Measurements from ENCODE around the gene MAML2. TPM values are rescaled to one million over a fixed set of nuclear protein-coding genes. Genes with fewer than 3 reads are reported as not detected.

Gene MAML2
- total and polyA plus RNA-seq, 2 of the 8 experiments (the other 6 are each of a cell fraction or from before 2014, with no cell fraction given): 3.8 to 6.6 TPM

DNA sequence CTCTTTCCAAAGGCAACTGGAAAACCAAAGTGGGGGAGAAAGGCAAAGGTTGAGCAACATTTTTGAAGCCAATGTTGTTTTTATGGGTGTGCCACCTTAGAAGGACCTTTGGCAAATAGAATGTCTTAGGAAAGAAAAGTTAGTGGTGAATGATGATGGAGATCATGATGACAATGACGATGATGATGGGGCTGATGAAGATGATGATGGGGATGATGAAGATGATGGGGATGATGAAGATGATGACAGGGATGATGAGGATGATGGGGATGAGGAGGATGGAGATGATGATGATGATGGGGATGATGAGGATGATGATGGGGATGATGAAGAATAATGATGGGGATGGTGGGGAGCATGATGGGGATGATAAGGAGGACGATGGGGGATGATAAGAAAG, 340.7 kb downstream of the MAML2 start (continued):
- TF ChIP-seq, protein P1, sequence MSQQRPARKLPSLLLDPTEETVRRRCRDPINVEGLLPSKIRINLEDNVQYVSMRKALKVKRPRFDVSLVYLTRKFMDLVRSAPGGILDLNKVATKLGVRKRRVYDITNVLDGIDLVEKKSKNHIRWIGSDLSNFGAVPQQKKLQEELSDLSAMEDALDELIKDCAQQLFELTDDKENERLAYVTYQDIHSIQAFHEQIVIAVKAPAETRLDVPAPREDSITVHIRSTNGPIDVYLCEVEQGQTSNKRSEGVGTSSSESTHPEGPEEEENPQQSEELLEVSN (IDR thresholded peaks at IDR 0.05): no peak
- no peak for TF ChIP-seq EP300 (IDR thresholded peaks at IDR 0.05; ENCODE audit: borderline replicate concordance in 1 of 2, low read depth in 2 of 2, low read length in 2 of 2)
- no peak for TF ChIP-seq CEBPB (IDR thresholded peaks at IDR 0.05; ENCODE audit: low read depth, low read length)
- no peak for TF ChIP-seq CHD1 (IDR thresholded peaks at IDR 0.05; ENCODE audit: low read depth, low read length)
